ENCODE data around the gene DOCK10. TPM values are rescaled to one million over a fixed set of nuclear protein-coding genes. Genes with fewer than 3 reads are reported as not detected.
A peak's percentile ranks its signal among the peaks of the same experiment; 100 is the strongest.
"Not testable (repeated sequence)": the region's sequence is repeated elsewhere in the genome, so short reads cannot be mapped to it uniquely, and the experiment has no call there.

Gene DOCK10
- total RNA-seq, 2 experiments from 2014 or later: 223 to 239 TPM

DNA sequence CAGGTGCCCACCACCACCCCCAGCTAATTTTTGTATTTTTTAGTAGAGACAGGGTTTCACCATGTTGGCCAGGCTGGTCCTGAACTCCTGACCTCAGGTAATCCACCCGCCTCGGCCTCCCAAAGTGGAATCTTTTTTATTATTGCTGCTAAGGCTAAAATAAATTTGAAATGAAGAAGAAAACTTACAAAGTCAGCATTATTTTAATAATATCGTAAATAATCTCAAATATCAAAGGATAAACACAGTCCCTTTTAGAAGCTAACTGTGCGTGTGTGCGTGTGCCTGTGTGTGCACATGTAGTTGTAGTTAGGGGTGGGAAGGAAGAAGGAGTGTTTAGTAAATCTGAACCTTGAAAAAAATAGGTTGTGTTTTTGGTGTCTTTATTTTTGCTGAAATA, 125.0 kb downstream of the DOCK10 start:
- H3K36me3 Mint-ChIP-seq (ENCODE audit: low read depth): peaks cover 37% of the 10 kb centered on the region
- H3K4me3 Mint-ChIP-seq, H3K9me3 Mint-ChIP-seq, H3K27me3 Mint-ChIP-seq, POLR2A ChIA-PET, H3K27ac Mint-ChIP-seq, DNase-seq: not testable (repeated sequence)
- peaks cover 20% of the 10 kb centered on the region for H3K4me1 Mint-ChIP-seq
- CTCF ChIA-PET: interaction anchor here (2.1 kb wide), 1 partner anchor 85 kb away, joined by 5 read pairs; no protein-coding TSS in a partner anchor

DNA sequence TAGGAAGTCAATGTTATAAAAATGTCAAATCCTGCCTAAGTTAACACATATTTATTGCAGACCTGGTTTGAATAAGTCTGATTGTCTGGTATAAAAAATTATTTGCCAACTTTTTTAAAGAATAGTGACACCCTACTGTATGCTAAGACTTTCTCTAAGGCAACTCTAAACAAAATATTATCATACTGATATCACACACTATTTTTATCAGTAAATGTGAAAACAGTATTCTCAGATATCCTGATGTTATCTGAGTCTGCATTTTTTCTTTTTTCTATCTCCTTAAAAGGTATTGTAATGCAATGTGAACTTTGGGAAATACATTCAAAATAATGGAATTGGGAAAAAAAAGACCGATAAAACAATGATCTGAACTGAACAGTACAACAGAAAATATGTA, 127.1 kb downstream of the DOCK10 start:
- DNase-seq: no peak
- peaks cover 26% of the 10 kb centered on the region for H3K4me1 Mint-ChIP-seq
- ChIA-PET CTCF (interaction anchor here (1.5 kb wide), 1 partner anchor 12 kb away, joined by 6 read pairs; no protein-coding TSS in a partner anchor), POLR2A (no interaction called here)
- H3K4me3 Mint-ChIP-seq: no peak overlapping the region
- no peaks in the 10 kb centered on the region for H3K9me3 Mint-ChIP-seq
- no peak overlapping the region for H3K27ac Mint-ChIP-seq
- peaks cover 50% of the 10 kb centered on the region for H3K36me3 Mint-ChIP-seq (ENCODE audit: low read depth)
- H3K27me3 Mint-ChIP-seq: no peaks in the 10 kb centered on the region

DNA sequence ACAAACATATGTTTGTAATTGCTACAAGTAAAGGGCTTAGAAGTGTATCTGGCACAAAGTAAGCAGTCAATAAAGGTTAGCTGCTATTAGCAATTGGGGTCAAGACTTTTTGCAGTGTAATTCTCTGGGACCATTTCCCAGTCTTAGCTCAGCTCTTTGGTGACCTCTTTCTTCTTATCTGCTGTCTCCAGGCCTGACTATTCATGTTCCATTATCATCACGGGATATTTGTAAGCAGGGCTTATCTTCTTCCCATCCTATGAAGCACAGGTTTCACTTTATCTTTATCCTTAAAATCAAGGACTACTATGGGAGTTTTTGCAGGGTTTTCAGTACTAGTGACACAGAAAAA, 131.7 kb downstream of the DOCK10 start:
- Mint-ChIP-seq H3K27me3 (no peaks in the 10 kb centered on the region), H3K4me3 (no peak overlapping the region), H3K27ac (no peak overlapping the region), H3K36me3 (ENCODE audit: low read depth) (peaks cover 76% of the 10 kb centered on the region), H3K4me1 (peaks cover 39% of the 10 kb centered on the region), H3K9me3 (no peaks in the 10 kb centered on the region)
- POLR2A ChIA-PET: interaction anchor here (0.9 to 1.9 kb wide), 7 partner anchors 9 to 132 kb away, joined by 3 to 7 read pairs (median 3); partner anchors contain the start of gene DOCK10
- CTCF ChIA-PET: interaction anchor here (1.1 kb wide), 1 partner anchor 10 kb away, joined by 3 read pairs; no protein-coding TSS in a partner anchor
- no peak for DNase-seq

DNA sequence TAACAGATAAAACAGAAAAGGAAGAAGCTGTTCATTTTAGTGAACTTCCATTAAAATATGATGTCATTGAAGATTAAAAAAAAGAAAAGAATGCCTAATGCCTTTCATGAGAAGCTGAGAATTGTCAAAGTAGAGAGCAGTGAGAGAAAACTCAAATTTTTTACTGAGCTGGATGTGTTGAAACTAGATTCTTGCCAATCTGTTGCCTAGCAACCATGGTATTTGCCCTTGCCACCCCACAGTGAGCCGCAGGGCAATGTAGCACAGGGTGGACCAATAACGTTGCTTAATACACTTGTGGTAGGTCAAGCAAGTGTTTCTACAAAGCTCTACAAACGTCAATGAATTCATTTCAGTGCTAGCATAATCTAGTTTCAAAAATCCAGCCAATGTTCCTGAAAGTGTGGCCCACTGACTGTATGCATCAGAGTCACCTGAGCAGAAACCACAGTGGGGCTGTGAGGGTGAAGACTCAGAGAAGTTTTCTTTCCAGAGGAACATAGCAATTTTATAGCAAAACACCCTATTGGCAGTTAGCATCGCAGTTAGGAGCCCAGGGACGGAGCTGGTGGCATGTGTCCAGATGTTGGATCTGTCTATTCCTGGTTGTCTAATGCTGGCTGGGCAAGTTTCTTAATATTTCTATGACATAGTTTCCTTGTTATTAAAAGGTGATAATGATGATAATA, 132.2 kb downstream of the DOCK10 start:
- Mint-ChIP-seq H3K27ac (no peak overlapping the region), H3K27me3 (no peaks in the 10 kb centered on the region), H3K9me3 (no peaks in the 10 kb centered on the region), H3K4me3 (no peak overlapping the region), H3K4me1 (peaks cover 39% of the 10 kb centered on the region), H3K36me3 (ENCODE audit: low read depth) (peaks cover 71% of the 10 kb centered on the region)
- DNase-seq: no peak
- CTCF ChIA-PET: interaction anchor here (0.6 kb wide), 2 partner anchors 67 to 133 kb away, joined by 3 read pairs; partner anchors contain the start of gene DOCK10
- POLR2A ChIA-PET: interaction anchor here (0.7 to 1.9 kb wide), 7 partner anchors 9 to 132 kb away, joined by 3 to 7 read pairs (median 3); partner anchors contain the start of gene DOCK10

DNA sequence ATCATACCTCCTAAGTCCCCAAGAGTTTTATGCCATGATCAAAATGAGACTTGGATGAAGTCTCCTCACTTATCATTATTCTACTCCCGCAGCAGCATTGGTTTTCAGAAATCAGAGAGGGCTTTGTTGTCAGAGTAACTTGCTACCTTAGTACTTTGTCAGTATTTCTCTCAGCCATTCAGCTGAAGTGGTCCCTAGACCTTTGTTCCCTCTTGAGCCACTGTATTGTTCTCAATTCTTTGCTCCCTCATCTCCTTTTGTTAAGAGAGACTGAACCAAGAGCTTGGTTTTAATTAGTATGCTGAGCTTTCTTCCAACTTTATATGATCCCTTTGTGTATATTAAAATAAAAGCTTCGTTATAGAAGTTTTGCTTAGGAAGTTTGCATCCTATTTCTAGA, 133.4 kb downstream of the DOCK10 start:
- POLR2A ChIA-PET: interaction anchor here (1.0 to 1.1 kb wide), 2 partner anchors 9 to 38 kb away, joined by 3 read pairs; no protein-coding TSS in a partner anchor
- Mint-ChIP-seq H3K36me3 (ENCODE audit: low read depth) (peaks cover 67% of the 10 kb centered on the region), H3K27me3 (no peaks in the 10 kb centered on the region), H3K4me1 (peaks cover 45% of the 10 kb centered on the region), H3K27ac (no peak overlapping the region), H3K4me3 (no peak overlapping the region), H3K9me3 (no peaks in the 10 kb centered on the region)
- DNase-seq: no peak
- CTCF ChIA-PET: no interaction called here

DNA sequence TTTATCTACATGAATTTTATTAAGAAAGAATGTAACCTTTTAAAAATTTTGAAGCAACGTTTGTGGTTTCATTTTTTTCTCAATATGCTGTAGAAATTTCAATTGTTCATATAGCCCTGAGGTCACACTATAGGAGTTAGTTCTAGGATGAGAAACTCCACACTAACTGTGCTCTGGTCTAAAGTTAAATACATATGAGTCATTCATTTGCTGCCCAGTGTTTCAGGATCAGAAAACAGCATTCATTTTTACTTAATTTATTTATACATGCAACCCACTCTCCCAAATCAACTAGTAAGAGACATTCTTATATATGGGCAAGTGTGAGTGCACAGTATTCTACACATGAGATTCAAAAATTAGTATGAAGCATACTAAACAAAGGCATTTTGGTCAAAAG, 137.9 kb downstream of the DOCK10 start:
- peaks cover 57% of the 10 kb centered on the region for H3K36me3 Mint-ChIP-seq (ENCODE audit: low read depth)
- H3K9me3 Mint-ChIP-seq: no peaks in the 10 kb centered on the region
- no peak overlapping the region for H3K27ac Mint-ChIP-seq
- no peak for DNase-seq
- ChIA-PET POLR2A (no interaction called here), CTCF (no interaction called here)
- H3K4me1 Mint-ChIP-seq: peaks cover 32% of the 10 kb centered on the region
- H3K27me3 Mint-ChIP-seq: no peaks in the 10 kb centered on the region
- no peak overlapping the region for H3K4me3 Mint-ChIP-seq

DNA sequence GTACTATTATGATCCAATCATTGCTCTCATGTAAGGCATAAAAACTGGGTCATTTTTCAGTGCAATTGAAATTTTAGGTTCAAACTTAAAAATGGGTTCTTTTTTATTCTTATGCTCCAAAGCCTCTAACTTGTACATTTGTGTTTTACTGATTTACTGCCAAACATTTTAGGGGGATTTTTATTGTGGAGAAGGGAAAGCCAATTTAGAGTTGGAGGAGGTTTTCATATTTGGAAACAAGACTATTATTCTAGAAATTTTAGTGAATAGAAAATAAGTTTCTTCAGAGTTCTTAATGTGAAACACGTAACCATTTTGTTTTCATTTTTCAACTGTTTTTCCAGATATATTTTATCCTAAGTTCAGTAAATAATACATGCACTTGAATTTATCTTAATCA, 138.6 kb downstream of the DOCK10 start:
- peaks cover 57% of the 10 kb centered on the region for H3K36me3 Mint-ChIP-seq (ENCODE audit: low read depth)
- H3K27ac Mint-ChIP-seq: no peak overlapping the region
- no peaks in the 10 kb centered on the region for H3K9me3 Mint-ChIP-seq
- H3K27me3 Mint-ChIP-seq: no peaks in the 10 kb centered on the region
- ChIA-PET CTCF (no interaction called here), POLR2A (no interaction called here)
- DNase-seq: no peak
- peaks cover 35% of the 10 kb centered on the region for H3K4me1 Mint-ChIP-seq
- no peak overlapping the region for H3K4me3 Mint-ChIP-seq

DNA sequence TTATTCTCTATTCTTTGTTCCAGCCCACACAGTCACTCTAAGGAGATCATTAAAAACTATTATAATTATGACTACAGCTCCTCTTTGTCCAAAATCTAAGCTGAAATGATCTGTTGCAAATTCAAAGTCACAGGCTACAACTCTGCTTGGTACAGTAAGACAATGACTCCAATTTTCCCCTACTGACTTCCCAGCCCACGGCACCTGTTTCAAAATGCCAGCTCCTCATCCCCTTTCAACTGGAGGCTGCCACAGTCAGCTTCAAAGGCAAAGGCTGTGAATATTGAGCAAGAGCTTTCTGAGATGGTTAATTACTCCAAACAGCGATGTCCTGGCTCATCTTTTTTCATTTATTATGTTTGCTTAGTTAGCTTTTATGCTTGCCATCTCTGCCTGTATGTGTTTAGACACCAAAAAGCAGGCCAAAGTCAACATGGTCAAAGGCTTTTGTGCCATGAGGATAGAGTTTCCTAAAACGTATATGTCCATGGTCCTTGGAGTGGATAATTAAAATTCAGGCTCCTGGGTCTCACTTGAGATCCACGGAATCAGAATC, 141.1 kb downstream of the DOCK10 start:
- ChIA-PET CTCF (no interaction called here), POLR2A (interaction anchor here (1.0 to 1.7 kb wide), 3 partner anchors 9 to 27 kb away, joined by 3 to 8 read pairs (median 3); no protein-coding TSS in a partner anchor)
- DNase-seq: no peak
- Mint-ChIP-seq H3K27me3 (no peaks in the 10 kb centered on the region), H3K27ac (no peak overlapping the region), H3K4me3 (no peak overlapping the region), H3K4me1 (peaks cover 38% of the 10 kb centered on the region), H3K36me3 (ENCODE audit: low read depth) (peaks cover 58% of the 10 kb centered on the region), H3K9me3 (no peaks in the 10 kb centered on the region)

DNA sequence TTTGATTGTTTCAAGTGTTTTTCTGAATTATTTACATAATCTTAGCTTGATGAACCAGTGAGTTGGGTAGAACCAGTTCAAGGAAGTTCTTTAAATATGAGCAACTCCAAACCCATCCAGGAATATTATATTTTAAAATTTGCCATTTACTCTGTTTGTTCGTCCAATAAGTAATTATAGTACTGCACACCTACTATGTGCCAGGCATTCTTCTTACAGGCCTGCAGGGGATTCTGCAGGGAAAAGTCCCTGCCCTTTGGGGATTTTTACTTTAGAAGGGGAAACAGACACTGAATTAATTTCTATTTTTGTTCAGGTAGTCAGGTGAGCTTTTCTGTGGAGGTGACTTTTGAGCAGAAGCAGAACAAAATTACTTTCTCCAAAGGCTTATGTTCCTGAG, 146.9 kb downstream of the DOCK10 start:
- Mint-ChIP-seq H3K4me3 (no peak overlapping the region), H3K9me3 (no peaks in the 10 kb centered on the region), H3K36me3 (ENCODE audit: low read depth) (peaks cover 87% of the 10 kb centered on the region), H3K4me1 (peaks cover 58% of the 10 kb centered on the region), H3K27ac (peak overlapping the region; percentile 96), H3K27me3 (no peaks in the 10 kb centered on the region)
- POLR2A ChIA-PET: interaction anchor here (0.9 to 2.8 kb wide), 10 partner anchors 9 to 310 kb away, joined by 3 to 13 read pairs (median 4); partner anchors contain the start of gene CUL3
- DNase-seq: no peak
- CTCF ChIA-PET: interaction anchor here (1.6 kb wide), 1 partner anchor 106 kb away, joined by 5 read pairs; no protein-coding TSS in a partner anchor

DNA sequence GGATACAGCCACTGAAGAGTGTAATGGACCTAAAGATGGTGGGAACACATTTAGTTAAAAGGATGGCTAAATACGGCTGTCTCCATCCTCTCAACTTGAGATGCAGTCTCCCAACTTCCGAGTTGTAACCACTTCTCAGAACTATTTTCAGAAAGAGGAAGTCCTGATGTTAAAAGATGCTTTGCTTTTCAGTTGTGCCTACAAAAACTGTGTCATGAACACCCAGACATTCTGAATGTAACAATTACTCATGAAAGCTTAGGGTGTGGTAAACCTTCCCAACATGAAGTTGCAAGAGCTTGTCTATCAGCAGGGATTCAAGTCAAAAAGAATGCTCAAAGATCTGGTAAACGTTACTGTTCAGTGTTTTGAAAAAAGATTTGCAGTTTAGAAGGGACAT, 147.9 kb downstream of the DOCK10 start:
- no peaks in the 10 kb centered on the region for H3K9me3 Mint-ChIP-seq
- H3K4me1 Mint-ChIP-seq: peaks cover 58% of the 10 kb centered on the region
- H3K4me3 Mint-ChIP-seq: peak overlapping the region; percentile 58
- H3K27me3 Mint-ChIP-seq: no peaks in the 10 kb centered on the region
- peaks cover 92% of the 10 kb centered on the region for H3K36me3 Mint-ChIP-seq (ENCODE audit: low read depth)
- POLR2A ChIA-PET: interaction anchor here (0.6 to 2.8 kb wide), 13 partner anchors 8 to 309 kb away, joined by 3 to 13 read pairs (median 3); partner anchors contain the start of gene CUL3
- DNase-seq: no peak
- CTCF ChIA-PET: no interaction called here
- peak overlapping the region; percentile 96 for H3K27ac Mint-ChIP-seq

DNA sequence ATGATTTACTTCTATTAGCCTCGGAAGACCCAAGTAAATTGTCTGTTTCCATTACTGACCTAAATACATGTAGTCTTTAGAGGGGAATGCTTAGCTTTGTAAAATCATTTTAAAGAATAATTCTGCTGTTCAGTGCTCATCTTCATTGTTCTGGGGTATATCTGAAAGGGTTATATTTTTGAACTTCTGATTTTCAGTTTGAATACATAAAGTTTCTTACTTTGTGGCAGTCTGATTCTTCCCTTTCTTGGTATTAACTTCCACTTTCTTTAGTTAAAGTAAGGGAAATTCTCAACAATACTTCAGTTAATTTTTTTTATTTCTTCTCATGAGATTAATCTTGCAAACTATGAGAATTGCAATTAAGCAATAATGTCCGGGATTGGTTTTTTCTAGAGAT, 148.4 kb downstream of the DOCK10 start:
- POLR2A ChIA-PET: interaction anchor here (0.9 to 2.8 kb wide), 7 partner anchors 8 to 108 kb away, joined by 3 to 13 read pairs (median 4); no protein-coding TSS in a partner anchor
- Mint-ChIP-seq H3K4me1 (peaks cover 54% of the 10 kb centered on the region), H3K36me3 (ENCODE audit: low read depth) (peaks cover 91% of the 10 kb centered on the region), H3K27ac (peak overlapping the region; percentile 96), H3K4me3 (no peak overlapping the region), H3K9me3 (no peaks in the 10 kb centered on the region), H3K27me3 (no peaks in the 10 kb centered on the region)
- DNase-seq: no peak
- CTCF ChIA-PET: no interaction called here

DNA sequence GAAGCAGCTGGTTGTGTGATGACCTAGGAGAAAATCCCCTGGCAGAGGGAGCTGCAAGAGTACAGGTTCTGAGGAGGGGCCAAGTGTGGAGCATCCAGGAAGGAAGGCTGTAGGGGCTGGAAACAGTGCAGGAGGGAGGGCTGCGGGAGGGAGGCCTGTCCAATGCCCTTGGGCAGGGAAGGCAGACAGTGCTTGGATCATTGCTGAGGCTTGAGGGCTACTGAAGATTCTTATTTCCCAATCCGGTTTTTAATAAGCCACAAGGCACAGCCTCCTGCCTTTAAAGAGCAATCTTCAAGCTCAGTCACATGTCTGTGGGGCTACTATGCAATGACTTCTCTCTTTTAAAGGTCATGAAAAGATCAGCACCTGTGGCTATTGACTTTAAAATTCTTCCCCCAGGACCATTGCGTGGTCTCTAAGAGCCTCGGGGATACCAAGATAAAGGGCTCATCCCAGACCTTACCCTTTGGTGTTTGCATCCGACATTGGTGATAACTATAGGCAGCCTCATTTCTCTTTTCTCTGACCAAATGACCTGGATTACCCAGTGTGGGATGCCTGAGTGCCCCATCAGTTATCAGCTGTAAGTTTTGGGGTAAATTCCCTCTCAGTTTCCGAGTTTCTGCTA, 149.6 kb downstream of the DOCK10 start:
- no peak overlapping the region for H3K4me3 Mint-ChIP-seq
- ChIA-PET CTCF (no interaction called here), POLR2A (interaction anchor here (0.6 kb wide), 1 partner anchor 20 kb away, joined by 3 read pairs; no protein-coding TSS in a partner anchor)
- no peak for DNase-seq
- H3K4me1 Mint-ChIP-seq: peaks cover 56% of the 10 kb centered on the region
- H3K27me3 Mint-ChIP-seq: no peaks in the 10 kb centered on the region
- peaks cover 90% of the 10 kb centered on the region for H3K36me3 Mint-ChIP-seq (ENCODE audit: low read depth)
- H3K27ac Mint-ChIP-seq: peak overlapping the region; percentile 6
- H3K9me3 Mint-ChIP-seq: no peaks in the 10 kb centered on the region

DNA sequence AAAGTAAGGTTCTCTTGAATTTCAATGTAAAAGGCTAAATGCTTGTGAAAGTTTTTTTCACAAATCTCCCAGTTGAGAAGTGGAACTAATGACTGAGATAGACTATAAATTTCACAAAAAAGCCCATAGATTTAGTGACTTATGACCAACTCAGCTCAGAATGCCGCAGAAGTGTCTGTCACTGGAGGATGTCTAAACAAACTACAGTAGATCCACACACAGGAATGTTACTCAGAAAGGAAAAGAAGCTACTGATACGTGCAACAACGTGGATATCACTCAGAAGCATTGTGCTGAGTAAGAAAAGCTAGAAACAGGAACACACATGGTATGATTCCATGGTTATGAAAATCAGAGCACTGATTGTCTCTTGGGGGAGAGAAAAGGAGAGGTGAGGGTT, 151.9 kb downstream of the DOCK10 start:
- ChIA-PET CTCF (no interaction called here), POLR2A (no interaction called here)
- Mint-ChIP-seq H3K27me3 (no peaks in the 10 kb centered on the region), H3K36me3 (ENCODE audit: low read depth) (peaks cover 90% of the 10 kb centered on the region), H3K4me3 (no peak overlapping the region), H3K9me3 (no peaks in the 10 kb centered on the region), H3K27ac (no peak overlapping the region), H3K4me1 (peaks cover 65% of the 10 kb centered on the region)
- DNase-seq: no peak

Measured in activated CD4-positive, alpha-beta memory T cell treated with anti-CD3 and anti-CD28 coated beads, Interleukin-2, amount 10 ng/mL, durations not matched to agents 7 days and 5 days (primary cell).